Uterus (tissue), 4 donors: ENCODE data around the gene IREB2. TPM values are rescaled to one million over a fixed set of nuclear protein-coding genes. Genes with fewer than 3 reads are reported as not detected.

Experiments used
- DNase-seq, 2 donors: peaks; one replicate each; pipeline ENCODE4 v3.0.0-alpha.2; 2019 to 2020
- H3K27ac ChIP-seq, 2 donors: fragments of 200-600 bp; sonication (generic); 1 replicate in 1 of 2; 2 replicates in 1 of 2; pipeline ENCODE4 v1.5.1; 2016 to 2018
- H3K27me3 ChIP-seq, 2 donors: fragments of 200-600 bp; sonication (generic); one replicate each; pipeline ENCODE4 v1.5.1; 2018 to 2019; ENCODE audit warnings: control low read depth in 1 of 2
- H3K36me3 ChIP-seq, 2 donors: fragments of 200-600 bp; sonication (generic); one replicate each; pipeline ENCODE4 v1.5.1; 2019; ENCODE audit warnings: control low read depth in 1 of 2
- H3K4me1 ChIP-seq, 2 donors: fragments of 200-600 bp; sonication (generic); one replicate each; pipeline ENCODE4 v1.5.1; 2018 to 2019; ENCODE audit warnings: control low read depth in 1 of 2
- H3K4me3 ChIP-seq, 2 donors: fragments of 200-600 bp; sonication (generic); 1 replicate in 1 of 2; 2 replicates in 1 of 2; pipeline ENCODE4 v1.5.1; 2018 to 2019; ENCODE audit warnings: mild to moderate bottlenecking in 1 of 2
- H3K9me3 ChIP-seq, 2 donors: fragments of 200-600 bp; sonication (generic); one replicate each; pipeline ENCODE4 v1.5.1; 2019; ENCODE audit warnings: control low read depth in 1 of 2
- POLR2A ChIP-seq, 2 donors: fragments of 450-650 bp; IDR thresholded peaks; one replicate each; pipeline ENCODE4 v1.6.1; 2016; ENCODE audit warnings: antibody characterized with exemption in 2 of 2, mild to moderate bottlenecking in 1 of 2, moderate library complexity in 1 of 2
- intact Hi-C: fragments of 100-400 bp; cut with DNase I; formaldehyde crosslinking; loops from one replicate; pipeline ENCODE4 v1.15.1; 2023; ENCODE audit warnings: low total_unique reads
- total RNA-seq, 4 donors: library from RNA; depleted of rRNA in 3 of 4; stranded (reverse); fragments of >200 nt in 3 of 4; gene quantifications; one replicate each; pipeline versions ENCODE4 v1.1.0 to v1.2.4, GENCODE V29; 2014 to 2023
- TF ChIP-seq, protein P1 (sequence below), 4 experiments: fragments of 200-600 bp in 2 of 4; fragments of 450-650 bp in 2 of 4; sonication (generic) in 2 of 4; IDR thresholded peaks; one replicate each; pipeline ENCODE4 v1.5.1; 2016 to 2019; ENCODE audit warnings: antibody characterized with exemption in 4 of 4, mild to moderate bottlenecking in 2 of 4, moderate library complexity in 1 of 4
- donor health status: DM: yes; HTN: yes; CAD: no.

Gene IREB2
- total RNA-seq, 4 donors from 2014 or later: 15.1 to 81.7 (median 51.4) TPM

DNA sequence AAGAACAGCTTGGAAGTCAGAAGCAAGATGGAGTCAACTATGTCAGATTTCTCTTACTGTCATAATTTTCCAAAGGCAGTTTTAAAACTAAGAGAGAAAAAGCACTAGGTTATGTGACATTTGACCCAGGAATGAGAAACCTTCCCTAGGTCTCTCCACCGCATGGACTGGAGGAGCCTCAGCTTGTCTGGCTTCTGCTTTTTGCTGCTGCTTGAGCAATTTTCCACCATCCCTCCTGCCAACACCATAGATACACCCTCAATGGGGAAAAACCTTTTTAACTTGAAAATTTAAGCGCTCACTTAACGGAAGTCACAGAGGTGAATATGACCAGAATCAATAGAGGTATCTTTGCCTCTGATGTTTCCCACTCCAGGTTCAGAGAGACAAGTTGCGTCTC is 17.8 kb upstream of the IREB2 start:
- no peak for DNase-seq
- Histone ChIP-seq H3K27ac (no peak overlapping the region), H3K4me1 (no peaks in the 10 kb centered on the region), H3K27me3 (no peaks in the 10 kb centered on the region), H3K4me3 (no peak overlapping the region), H3K9me3 (no peaks in the 10 kb centered on the region), H3K36me3 (no peaks in the 10 kb centered on the region)
- no peak for TF ChIP-seq POLR2A (IDR thresholded peaks at IDR 0.05)
- TF ChIP-seq, protein P1, sequence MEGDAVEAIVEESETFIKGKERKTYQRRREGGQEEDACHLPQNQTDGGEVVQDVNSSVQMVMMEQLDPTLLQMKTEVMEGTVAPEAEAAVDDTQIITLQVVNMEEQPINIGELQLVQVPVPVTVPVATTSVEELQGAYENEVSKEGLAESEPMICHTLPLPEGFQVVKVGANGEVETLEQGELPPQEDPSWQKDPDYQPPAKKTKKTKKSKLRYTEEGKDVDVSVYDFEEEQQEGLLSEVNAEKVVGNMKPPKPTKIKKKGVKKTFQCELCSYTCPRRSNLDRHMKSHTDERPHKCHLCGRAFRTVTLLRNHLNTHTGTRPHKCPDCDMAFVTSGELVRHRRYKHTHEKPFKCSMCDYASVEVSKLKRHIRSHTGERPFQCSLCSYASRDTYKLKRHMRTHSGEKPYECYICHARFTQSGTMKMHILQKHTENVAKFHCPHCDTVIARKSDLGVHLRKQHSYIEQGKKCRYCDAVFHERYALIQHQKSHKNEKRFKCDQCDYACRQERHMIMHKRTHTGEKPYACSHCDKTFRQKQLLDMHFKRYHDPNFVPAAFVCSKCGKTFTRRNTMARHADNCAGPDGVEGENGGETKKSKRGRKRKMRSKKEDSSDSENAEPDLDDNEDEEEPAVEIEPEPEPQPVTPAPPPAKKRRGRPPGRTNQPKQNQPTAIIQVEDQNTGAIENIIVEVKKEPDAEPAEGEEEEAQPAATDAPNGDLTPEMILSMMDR (IDR thresholded peaks at IDR 0.05): no peak
- intact Hi-C loops: no loop called here

DNA sequence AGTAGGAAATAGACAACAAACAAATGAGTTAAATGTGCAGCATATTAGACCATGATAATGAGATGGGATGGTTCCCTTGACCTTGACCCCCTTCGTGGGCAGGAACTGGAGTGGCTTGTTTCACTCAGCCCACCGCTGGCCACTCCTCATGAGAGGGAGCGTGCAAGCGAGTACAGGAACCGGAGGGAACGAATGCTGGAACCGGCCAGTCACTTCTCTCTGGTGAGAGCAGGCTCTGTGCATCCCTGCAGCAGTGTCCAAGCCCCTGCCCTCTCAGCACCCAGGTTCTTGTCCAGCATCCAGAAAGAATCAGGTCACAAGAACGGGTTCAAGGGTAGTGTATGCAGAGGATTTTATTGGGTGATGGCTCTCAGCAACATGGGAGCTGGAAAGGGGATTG is 17.2 kb upstream of the IREB2 start:
- Histone ChIP-seq H3K27me3 (no peaks in the 10 kb centered on the region), H3K9me3 (no peaks in the 10 kb centered on the region), H3K4me1 (no peaks in the 10 kb centered on the region), H3K27ac (no peak overlapping the region), H3K4me3 (no peak overlapping the region), H3K36me3 (no peaks in the 10 kb centered on the region)
- TF ChIP-seq, protein P1 (IDR thresholded peaks at IDR 0.05): no peak
- TF ChIP-seq POLR2A (IDR thresholded peaks at IDR 0.05): no peak
- no peak for DNase-seq
- intact Hi-C loops: no loop called here

DNA sequence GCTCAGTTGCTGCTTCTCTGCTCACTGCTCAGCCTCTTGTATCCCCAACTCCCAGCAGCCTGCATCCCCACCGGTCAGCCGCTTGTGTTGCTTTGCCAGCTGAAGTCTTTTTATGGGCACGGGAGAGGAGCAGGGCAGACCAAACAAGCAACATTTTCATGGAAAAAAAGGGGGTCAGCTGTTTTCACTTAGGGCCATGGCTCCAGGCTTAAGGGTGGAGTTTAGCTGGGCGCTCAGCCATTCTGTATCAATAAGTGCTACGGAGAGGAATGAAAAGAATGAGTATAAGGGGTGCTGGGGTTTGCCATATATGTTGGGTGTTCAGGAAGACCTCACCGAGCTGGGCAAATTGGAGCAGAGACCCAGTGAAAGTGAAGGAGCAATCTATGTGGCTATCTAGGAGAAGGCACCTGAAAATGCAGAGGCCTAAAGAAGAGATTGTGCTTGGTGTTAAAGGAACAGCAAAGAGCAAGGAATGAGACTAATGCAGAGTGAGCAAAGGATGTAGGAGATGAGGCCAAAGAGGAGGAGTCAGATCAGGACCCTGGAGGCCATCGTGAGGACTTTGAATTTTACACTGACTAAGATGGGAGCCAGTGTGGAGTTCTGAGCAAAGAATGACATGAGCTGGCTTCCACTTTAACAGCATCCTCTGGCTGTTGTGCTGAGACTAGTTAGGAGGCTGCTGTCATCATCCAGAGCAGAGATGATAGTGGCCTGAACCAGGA is 16.6 kb upstream of the IREB2 start:
- Histone ChIP-seq H3K27me3 (no peaks in the 10 kb centered on the region), H3K36me3 (no peaks in the 10 kb centered on the region), H3K27ac (no peak overlapping the region), H3K4me3 (no peak overlapping the region), H3K9me3 (no peaks in the 10 kb centered on the region), H3K4me1 (no peaks in the 10 kb centered on the region)
- DNase-seq: no peak
- no peak for TF ChIP-seq POLR2A (IDR thresholded peaks at IDR 0.05)
- TF ChIP-seq, protein P1 (IDR thresholded peaks at IDR 0.05): no peak
- intact Hi-C loops: no loop called here

DNA sequence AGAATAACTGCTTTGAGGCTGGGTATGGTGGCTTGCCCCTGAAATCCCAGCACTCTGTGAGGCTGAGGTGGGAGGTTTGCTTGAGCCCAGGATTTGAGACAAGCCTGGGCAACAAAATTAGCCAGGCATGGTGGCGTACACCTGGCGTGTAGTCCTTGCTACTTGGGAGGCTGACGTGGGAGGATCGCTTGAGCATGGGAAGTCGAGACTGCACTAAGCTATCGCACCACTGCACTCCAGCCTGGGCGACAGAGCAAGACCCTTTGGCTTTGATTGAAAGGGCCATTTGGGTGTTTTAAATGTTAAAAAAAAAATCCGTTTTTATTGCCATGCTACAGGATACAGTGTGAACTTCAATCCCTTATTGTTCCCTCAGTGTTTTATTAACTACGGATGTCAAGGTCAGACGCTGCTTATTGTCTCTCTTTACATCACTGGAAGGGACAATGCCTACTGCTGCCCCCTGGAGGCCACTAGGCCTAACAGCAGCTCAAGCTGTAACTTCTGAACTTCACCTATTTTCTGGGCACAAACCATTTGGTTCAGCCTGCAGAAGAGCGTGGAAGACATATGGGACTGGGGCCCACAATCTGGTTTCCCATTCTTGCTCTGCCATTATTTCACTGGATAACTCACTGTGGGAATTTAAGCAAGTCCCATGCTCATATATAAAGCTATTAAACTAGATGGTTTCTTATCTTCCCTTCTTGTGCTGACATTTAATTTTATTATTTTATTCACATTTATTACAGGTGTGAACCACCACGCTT is 15.3 kb upstream of the IREB2 start:
- Histone ChIP-seq H3K27ac (no peak overlapping the region), H3K36me3 (no peaks in the 10 kb centered on the region), H3K4me1 (no peaks in the 10 kb centered on the region), H3K9me3 (no peaks in the 10 kb centered on the region), H3K27me3 (no peaks in the 10 kb centered on the region), H3K4me3 (no peak overlapping the region)
- no peak for TF ChIP-seq POLR2A (IDR thresholded peaks at IDR 0.05)
- TF ChIP-seq, protein P1 (IDR thresholded peaks at IDR 0.05): peak; percentile 71 to 85 (median 73)
- intact Hi-C loops: no loop called here
- peak; percentile 44 for DNase-seq

GRCh38 chr15:78424673-78425072 is 13.3 kb upstream of the IREB2 start:
- no peak overlapping the region for H3K4me3 ChIP-seq
- H3K27me3 ChIP-seq: no peaks in the 10 kb centered on the region
- no peaks in the 10 kb centered on the region for H3K4me1 ChIP-seq
- TF ChIP-seq POLR2A (IDR thresholded peaks at IDR 0.05): no peak
- TF ChIP-seq, protein P1 (IDR thresholded peaks at IDR 0.05): no peak
- intact Hi-C loops: no loop called here
- H3K36me3 ChIP-seq: no peaks in the 10 kb centered on the region
- no peaks in the 10 kb centered on the region for H3K9me3 ChIP-seq
- no peak overlapping the region for H3K27ac ChIP-seq
- no peak for DNase-seq
